Measurements from ENCODE around the gene LEKR1. TPM values are rescaled to one million over a fixed set of nuclear protein-coding genes. Genes with fewer than 3 reads are reported as not detected.

Gene LEKR1
- total RNA-seq, 1 donor from 2014 or later = 0.27 TPM

GRCh38 chr3:157091083-157091833, 265.1 kb downstream of the LEKR1 start:
- Mint-ChIP-seq H3K4me1 (ENCODE audit: low read depth, unreplicated experiment) (peaks cover 51% of the 10 kb centered on the region), H3K4me3 (ENCODE audit: unreplicated experiment) (no peak overlapping the region), H3K27me3 (ENCODE audit: low read depth, unreplicated experiment) (peaks cover 2% of the 10 kb centered on the region), H3K27ac (ENCODE audit: unreplicated experiment) (no peak overlapping the region), H3K36me3 (ENCODE audit: low read depth, unreplicated experiment) (no peaks in the 10 kb centered on the region), H3K9me3 (ENCODE audit: unreplicated experiment) (peaks cover 2% of the 10 kb centered on the region)
- FAIRE-seq (no peak), DNase-seq (ENCODE audit: low read depth) (no peak)
- Histone ChIP-seq H4K20me1 (ENCODE audit: insufficient read depth, low read length) (no peaks in the 10 kb centered on the region), H2AFZ (ENCODE audit: low read depth, low read length) (no peak overlapping the region), H3K4me1 (ENCODE audit: insufficient read depth, low read length) (peaks cover 53% of the 10 kb centered on the region), H3K9me3 (ENCODE audit: insufficient read depth, low read depth, low read length) (no peaks in the 10 kb centered on the region), H3K79me2 (ENCODE audit: insufficient read depth, low read length) (no peaks in the 10 kb centered on the region), H3K36me3 (ENCODE audit: insufficient read depth, low read length) (no peaks in the 10 kb centered on the region), H3K4me3 (ENCODE audit: insufficient read depth, low read depth, low read length) (no peak overlapping the region), H3K9ac (ENCODE audit: low read length) (no peak overlapping the region), H3K4me2 (ENCODE audit: low read length) (no peak overlapping the region), H3K27ac (ENCODE audit: low read depth, low read length) (no peak overlapping the region), H3K27me3 (ENCODE audit: insufficient read depth, low read length) (no peaks in the 10 kb centered on the region)
- TF ChIP-seq EZH2 (IDR thresholded peaks at IDR 0.05; ENCODE audit: insufficient read depth, low read length) (no peak), CTCF (IDR thresholded peaks at IDR 0.05; ENCODE audit: insufficient read depth, low read depth, low read length) (no peak)

GRCh38 chr3:157092230-157092629, 266.1 kb downstream of the LEKR1 start:
- Histone ChIP-seq H3K9ac (ENCODE audit: low read length) (no peak overlapping the region), H3K27ac (ENCODE audit: low read depth, low read length) (no peak overlapping the region), H3K4me1 (ENCODE audit: insufficient read depth, low read length) (peaks cover 44% of the 10 kb centered on the region), H3K9me3 (ENCODE audit: insufficient read depth, low read depth, low read length) (no peaks in the 10 kb centered on the region), H3K27me3 (ENCODE audit: insufficient read depth, low read length) (no peaks in the 10 kb centered on the region), H3K4me3 (ENCODE audit: insufficient read depth, low read depth, low read length) (no peak overlapping the region), H3K36me3 (ENCODE audit: insufficient read depth, low read length) (no peaks in the 10 kb centered on the region), H3K79me2 (ENCODE audit: insufficient read depth, low read length) (no peaks in the 10 kb centered on the region), H2AFZ (ENCODE audit: low read depth, low read length) (no peak overlapping the region), H3K4me2 (ENCODE audit: low read length) (peak overlapping the region; percentile 21), H4K20me1 (ENCODE audit: insufficient read depth, low read length) (no peaks in the 10 kb centered on the region)
- FAIRE-seq = no peak
- H3K27me3 Mint-ChIP-seq (ENCODE audit: low read depth, unreplicated experiment) = peaks cover 2% of the 10 kb centered on the region
- peaks cover 2% of the 10 kb centered on the region for H3K9me3 Mint-ChIP-seq (ENCODE audit: unreplicated experiment)
- no peaks in the 10 kb centered on the region for H3K36me3 Mint-ChIP-seq (ENCODE audit: low read depth, unreplicated experiment)
- peaks cover 44% of the 10 kb centered on the region for H3K4me1 Mint-ChIP-seq (ENCODE audit: low read depth, unreplicated experiment)
- TF ChIP-seq CTCF (IDR thresholded peaks at IDR 0.05; ENCODE audit: insufficient read depth, low read depth, low read length) (no peak), EZH2 (IDR thresholded peaks at IDR 0.05; ENCODE audit: insufficient read depth, low read length) (no peak)
- DNase-seq (ENCODE audit: low read depth) = no peak
- peak overlapping the region; percentile 67 for H3K27ac Mint-ChIP-seq (ENCODE audit: unreplicated experiment)
- H3K4me3 Mint-ChIP-seq (ENCODE audit: unreplicated experiment) = no peak overlapping the region

- H3K9ac ChIP-seq (ENCODE audit: low read length) = no peak overlapping the region
- Mint-ChIP-seq H3K36me3 (ENCODE audit: low read depth, unreplicated experiment) (no peaks in the 10 kb centered on the region), H3K4me3 (ENCODE audit: unreplicated experiment) (no peak overlapping the region), H3K4me1 (ENCODE audit: low read depth, unreplicated experiment) (peaks cover 39% of the 10 kb centered on the region), H3K27me3 (ENCODE audit: low read depth, unreplicated experiment) (peaks cover 2% of the 10 kb centered on the region), H3K9me3 (ENCODE audit: unreplicated experiment) (peaks cover 2% of the 10 kb centered on the region), H3K27ac (ENCODE audit: unreplicated experiment) (no peak overlapping the region)
- H3K4me1 ChIP-seq (ENCODE audit: insufficient read depth, low read length) = peaks cover 36% of the 10 kb centered on the region
- H3K4me2 ChIP-seq (ENCODE audit: low read length) = no peak overlapping the region
- H3K27me3 ChIP-seq (ENCODE audit: insufficient read depth, low read length) = no peaks in the 10 kb centered on the region
- H3K36me3 ChIP-seq (ENCODE audit: insufficient read depth, low read length) = no peaks in the 10 kb centered on the region
- no peaks in the 10 kb centered on the region for H3K79me2 ChIP-seq (ENCODE audit: insufficient read depth, low read length)
- no peak overlapping the region for H2AFZ ChIP-seq (ENCODE audit: low read depth, low read length)
- no peak overlapping the region for H3K4me3 ChIP-seq (ENCODE audit: insufficient read depth, low read depth, low read length)
- DNase-seq (ENCODE audit: low read depth) = no peak
- no peak for FAIRE-seq
- TF ChIP-seq EZH2 (IDR thresholded peaks at IDR 0.05; ENCODE audit: insufficient read depth, low read length) = no peak
- TF ChIP-seq CTCF (IDR thresholded peaks at IDR 0.05; ENCODE audit: insufficient read depth, low read depth, low read length) = no peak
- no peaks in the 10 kb centered on the region for H3K9me3 ChIP-seq (ENCODE audit: insufficient read depth, low read depth, low read length)
- no peak overlapping the region for H3K27ac ChIP-seq (ENCODE audit: low read depth, low read length)
- no peaks in the 10 kb centered on the region for H4K20me1 ChIP-seq (ENCODE audit: insufficient read depth, low read length)
These were observed 266.9 kb downstream of the LEKR1 start for GRCh38 chr3:157093096-157093495.
